ENCODE measurements around the gene ZNF354C.

- no peak for TF ChIP-seq CTCF (IDR thresholded peaks at IDR 0.05)
- TF ChIP-seq POLR2AphosphoS5 (IDR thresholded peaks at IDR 0.05), result peak; percentile 60 to 66 (median 61)
- TF ChIP-seq POLR2A (IDR thresholded peaks at IDR 0.05), result no peak
- no peak for TF ChIP-seq EP300 (IDR thresholded peaks at IDR 0.05; ENCODE audit: low read depth)
Observed at GRCh38 chr5:179023528-179024189, 36.5 kb upstream of the ZNF354C start, which contains the start of gene ZNF879.
